ENCODE data around the gene CCDC197.

GRCh38 chr14:94026889-94027469, 29.9 kb downstream of the CCDC197 start:
- TF ChIP-seq CTCF (IDR thresholded peaks at IDR 0.05) (no peak), POLR2AphosphoS5 (IDR thresholded peaks at IDR 0.05) (no peak)

Measured in prostate gland (tissue), 2 donors.